Lung microvascular endothelial cell (primary cell): ENCODE data around the gene METTL21A. TPM values are rescaled to one million over a fixed set of nuclear protein-coding genes. Genes with fewer than 3 reads are reported as not detected.
"Not testable (repeated sequence)": the region's sequence is repeated elsewhere in the genome, so short reads cannot be mapped to it uniquely, and the experiment has no call there.

ENCODE experiments used
- DNase-seq, 2 donors: peaks; one replicate each; pipeline versions ENCODE4 v3.0.0 to v3.0.0-alpha.2; 2010; ENCODE audit warnings: low read depth in 2 of 2
- total RNA-seq: library from RNA; depleted of rRNA; stranded (reverse); fragments of >200 nt; gene quantifications from 2 replicates; pipeline ENCODE4 v1.2.1, GENCODE V29; 2014

Gene METTL21A
- 8.3 and 19.4 TPM in 2 replicates for total RNA-seq

DNA sequence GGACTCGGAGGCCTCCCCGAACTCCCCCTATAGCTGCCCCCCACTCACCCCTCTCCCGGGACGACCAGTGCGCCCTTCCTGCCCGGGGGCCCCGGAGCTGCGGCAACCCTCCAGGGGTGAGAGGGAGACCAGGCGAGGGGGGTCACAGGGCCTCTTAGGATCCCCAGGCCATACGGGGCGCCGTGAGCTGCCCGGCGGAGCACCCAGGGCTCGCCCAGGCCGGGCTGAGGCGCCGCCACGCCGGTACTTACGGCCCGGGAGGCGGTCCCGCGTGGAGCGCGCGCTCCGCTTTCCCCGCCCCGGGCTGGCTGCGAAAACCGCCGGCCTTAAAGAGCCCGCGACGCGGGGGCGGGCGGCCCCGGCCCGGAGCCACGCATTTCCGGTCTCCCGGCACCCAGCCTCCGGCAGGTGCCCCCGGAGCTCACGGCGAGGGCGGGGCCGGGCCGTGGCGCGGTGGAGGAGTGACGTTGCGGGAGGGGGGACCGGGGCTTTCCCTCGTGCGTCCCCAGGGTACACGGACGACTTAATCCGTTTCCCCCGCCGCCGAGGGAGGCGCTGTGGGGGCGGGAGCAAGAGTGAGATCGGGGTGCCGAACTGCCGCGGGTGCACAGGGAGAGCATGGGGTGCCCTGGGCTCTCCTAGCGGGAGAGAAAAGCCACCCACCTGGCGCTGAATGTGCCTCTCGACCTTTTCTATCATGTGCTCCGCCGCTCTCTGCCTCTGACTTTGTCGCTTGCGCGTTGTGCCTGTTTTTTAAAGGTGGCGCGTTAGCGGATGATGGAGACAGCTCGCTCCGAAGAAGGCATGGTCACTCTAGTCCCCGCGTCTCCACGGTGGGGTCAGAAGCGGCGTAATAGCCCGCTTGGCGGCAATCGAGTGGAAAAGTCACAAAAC, at the start of gene METTL21A:
METTL21A (minus strand) TSS at position 381 of the 894 bp plus-strand sequence. CDS start 1,019 bp downstream, outside the sequence.
- DNase-seq: peak; percentile 87 to 90

DNA sequence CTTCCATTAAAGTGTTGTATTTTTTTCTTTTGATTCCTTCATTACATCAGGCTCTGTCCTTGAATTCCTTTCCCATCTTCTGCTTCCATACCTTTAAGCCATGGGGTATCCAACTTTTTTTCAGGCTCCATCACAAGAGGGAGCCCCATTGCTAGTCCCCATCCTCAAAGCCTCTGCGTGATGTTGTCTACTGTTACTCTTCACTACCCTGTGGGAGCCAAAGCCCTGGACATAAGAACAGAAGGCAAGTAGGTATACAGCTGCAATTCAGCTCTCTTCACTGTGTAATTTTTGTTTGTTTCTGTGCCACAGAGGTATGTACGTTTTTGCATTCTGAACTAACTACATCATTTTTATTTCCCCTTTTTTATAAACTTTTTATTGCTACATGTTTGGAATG, 49.6 kb upstream of the METTL21A start:
- no peak for DNase-seq

DNA sequence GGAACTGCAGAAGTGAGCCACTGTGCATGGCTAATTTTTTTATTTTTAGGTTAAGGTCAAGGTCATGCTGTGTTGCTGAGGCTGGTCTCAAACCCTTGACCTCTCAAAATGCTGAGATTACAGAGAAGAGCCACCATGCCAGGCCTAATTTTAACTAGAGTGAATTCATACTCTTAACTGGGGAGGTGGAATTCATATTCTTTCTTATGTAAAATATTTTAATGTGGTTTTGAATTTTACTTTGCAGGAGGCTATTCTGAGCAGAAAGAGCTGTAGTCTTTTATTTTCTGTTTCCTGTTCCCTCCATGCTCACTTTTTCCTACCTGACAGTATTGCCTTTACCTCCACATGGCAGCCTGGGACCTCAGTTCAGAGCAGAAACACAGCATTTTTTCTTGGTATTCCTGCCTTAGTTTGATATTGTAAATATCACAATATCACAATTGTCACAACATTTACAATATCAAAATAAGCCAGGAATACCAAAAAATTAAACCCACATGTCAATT, 49.1 kb upstream of the METTL21A start:
- DNase-seq: no peak

DNA sequence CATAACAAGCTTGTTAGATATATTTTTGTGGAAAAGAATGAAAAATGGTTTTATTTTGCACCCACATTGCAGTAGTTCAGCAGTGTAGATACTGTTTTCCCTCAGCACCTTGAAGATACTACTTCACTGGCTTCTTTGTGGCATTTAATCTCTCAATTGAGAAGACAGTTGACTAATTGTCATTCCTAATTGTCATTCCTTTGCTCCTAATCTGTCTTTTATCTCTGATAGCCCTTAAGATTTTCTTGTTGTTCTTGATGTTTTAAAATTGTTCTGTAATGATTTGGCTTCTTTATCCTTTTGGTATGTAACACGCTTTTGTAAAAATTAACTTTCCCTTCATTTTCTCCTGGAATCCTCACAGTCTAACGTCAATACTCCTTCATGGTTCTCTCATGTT, 48.2 kb upstream of the METTL21A start:
- DNase-seq: no peak

DNA sequence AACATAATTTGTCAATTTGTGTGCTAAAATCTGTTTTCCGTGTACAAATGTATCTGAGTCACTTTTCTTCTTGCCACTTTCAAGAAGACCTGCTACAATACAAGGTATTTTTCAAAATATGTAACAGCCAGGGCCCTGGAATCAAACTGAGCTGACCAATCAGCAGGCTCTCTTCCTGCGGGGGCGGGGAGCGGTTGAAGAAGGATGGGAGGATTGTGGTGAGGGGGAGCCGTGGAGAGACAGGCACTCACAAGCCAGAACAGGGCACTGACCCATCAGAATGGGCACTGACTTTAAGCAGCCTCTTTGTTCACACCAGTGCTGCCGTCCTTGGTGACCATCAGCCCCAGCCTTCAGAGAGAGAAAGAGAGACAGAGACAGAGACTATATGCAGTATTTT, 45.7 kb upstream of the METTL21A start:
- no peak for DNase-seq

DNA sequence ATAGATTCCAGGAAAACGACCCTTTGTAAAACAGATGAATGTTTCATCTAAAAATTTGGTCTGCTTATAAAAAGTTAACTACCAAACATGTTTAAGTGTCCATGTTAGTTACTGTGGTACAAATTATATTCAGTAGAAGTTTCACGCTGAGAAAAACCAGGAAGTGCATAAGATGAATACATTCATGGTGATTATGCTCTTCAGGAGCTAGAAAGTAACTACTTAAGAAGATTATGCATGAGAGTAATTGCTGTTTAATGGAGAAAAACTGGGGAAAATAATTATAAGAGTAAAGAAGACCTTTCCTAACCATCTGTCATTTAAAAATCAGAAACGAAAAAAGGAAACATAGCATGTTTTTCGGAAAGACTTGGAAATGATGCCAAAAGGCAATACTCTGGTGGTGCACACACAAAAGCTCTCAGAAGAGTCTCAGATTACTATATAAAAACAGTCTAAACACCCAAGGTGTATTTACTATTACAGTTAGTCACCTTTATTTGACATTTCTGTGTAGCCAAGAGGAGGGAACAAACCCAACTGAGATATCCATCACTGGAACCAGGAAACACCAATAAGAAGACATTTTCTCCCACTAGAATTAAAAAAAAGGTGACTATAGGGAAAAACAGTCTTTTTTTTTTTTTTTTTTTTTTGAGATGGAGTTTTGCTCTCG, 38.8 kb upstream of the METTL21A start:
- no peak for DNase-seq

DNA sequence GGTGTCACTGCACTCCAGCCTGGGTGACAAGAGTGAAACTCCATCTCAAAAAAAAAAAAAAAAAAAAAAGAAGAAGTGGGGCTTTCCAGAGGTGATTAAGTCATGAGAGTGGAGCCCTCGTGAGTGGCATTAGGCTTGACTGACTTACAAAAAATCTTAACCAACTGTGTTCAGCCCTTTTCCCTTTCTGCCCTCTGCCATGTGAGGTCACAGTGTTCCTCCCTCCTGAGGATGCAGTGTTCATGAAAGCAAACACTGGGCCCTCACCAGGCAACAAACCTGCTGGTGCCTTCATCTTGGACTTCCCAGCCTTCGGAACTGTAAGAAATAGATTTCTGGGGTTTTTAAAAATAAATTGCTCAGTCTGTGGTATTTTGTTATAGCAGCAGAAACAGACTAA, 37.0 kb upstream of the METTL21A start:
- no peak for DNase-seq

DNA sequence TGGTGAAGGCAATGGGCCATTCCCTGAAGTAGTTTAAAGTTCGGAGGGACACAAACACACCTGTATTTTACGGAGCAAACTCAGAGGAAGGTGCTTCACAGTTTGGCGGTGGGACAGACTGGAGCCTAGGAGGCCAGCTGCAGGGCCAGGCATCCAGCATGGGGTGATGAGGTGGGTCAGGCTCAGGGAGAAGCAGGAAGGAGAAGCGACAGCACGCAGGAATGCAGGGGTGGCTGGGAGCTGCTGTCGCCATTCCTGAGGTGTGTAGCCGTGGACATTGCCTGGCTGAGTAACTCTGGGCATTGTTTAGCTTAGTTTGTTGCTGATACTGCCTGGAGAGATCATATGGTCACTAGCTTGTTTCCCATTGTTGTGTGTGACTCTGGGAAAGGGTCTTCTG, 35.8 kb upstream of the METTL21A start:
- no peak for DNase-seq

DNA sequence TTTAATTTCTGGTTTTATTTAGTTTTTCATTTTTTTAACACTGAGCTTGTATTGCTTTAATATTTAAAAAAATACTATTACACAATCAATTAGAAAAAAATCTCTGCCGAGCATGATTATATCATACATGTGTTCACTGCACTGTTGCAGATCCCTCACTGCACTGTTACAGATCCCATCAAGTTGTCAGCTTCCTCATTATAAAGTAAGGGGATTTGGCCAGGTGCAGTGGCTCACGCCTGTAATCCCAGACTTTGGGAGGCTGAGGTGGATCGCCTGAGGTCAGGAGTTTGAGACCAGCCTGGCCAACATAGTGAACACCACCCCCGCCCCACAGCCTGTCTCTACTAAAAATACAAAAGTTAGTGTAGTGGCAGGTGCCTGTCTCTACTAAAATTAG, 33.0 kb upstream of the METTL21A start:
- DNase-seq: no peak

DNA sequence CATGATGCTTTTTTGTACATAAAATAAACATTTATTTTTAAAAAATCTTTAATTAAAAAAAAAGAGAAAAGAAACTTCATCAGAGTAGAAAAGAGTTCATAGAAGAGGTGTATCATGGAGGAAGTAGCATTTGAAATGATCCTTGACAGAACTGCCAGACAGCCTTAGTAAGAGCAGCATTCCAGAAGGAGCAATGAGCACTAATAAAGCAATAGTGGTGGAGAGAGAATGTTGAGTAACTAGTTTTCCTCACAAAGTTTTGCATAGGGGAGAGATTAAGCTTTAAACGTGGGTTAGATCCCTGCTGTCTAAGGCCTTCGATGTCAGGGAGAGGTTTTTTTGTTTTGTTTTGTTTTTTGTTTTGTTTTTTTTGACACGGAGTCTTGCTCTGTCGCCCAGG, 29.8 kb upstream of the METTL21A start:
- DNase-seq: no peak

DNA sequence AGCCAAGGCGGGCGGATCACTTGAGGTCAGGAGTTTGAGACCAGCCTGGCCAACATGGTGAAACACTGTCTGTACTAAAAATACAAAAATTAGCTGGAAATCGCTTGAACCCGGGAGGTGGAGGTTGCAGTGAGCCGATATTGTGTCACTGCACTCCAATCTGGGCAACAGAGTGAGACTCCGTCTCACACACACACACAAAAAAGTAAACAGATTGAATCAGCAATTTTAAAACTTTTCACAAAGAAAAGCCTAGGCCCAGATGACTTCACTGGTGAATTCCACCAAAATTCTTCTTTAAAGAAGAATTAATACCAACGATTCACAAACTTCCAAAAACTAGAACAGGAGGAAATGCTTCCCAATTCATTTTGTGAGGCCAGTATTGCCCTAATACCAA, 21.4 kb upstream of the METTL21A start:
- not testable (repeated sequence) for DNase-seq

DNA sequence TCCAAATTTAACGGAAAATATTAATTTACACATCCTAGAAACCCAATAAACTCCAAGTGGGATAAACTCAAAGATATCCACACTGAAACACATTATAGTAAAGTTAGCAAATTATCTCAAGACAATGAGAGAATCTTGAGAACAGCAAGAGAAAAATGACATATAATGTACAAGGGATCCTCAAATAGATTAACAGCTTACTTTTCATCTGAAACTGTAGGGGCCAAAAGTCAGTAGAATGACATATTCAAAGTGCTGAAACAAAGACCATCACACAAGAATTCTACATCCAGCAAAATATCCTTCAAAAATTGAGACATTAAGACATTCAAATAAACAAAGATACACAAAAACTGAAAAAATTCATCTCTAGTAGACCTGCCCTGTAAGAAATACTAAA, 18.7 kb upstream of the METTL21A start:
- no peak for DNase-seq

DNA sequence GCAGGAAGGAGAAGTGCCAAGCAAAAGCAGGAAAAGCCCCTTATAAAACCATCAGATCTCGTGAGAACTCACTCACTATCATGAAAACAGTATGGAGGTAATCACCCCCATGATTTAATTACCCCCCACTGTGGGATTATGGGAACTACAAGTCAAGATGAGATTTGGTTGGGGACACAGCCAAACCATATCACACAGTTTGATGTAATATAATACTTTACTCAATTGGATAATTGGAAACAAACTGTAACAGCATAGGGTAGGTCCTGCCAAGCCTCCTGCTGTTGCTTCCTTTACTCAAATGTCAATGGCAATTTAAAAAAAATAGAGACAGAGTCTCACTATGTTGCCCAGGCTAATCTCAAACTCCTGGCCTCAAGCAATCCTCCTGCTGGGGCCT, 15.5 kb upstream of the METTL21A start:
- DNase-seq: no peak

DNA sequence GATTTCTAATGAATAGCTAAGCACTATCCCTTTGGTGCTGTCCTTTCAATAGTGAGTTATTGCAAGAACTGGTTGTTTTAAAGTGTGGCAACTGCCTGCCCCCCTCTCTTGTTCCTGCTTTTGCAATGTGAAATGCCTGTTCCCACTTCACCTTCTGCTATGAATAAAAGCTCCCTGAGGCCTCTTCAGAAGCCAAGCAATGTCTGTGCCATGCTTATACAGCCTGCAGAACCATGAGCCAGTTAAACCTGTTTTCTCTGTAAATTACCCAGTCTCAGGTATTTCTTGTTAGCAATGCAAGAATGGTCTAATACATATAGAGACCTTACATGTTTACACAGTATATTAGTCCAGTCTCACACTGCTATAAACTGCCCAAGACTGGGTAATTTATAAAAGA, 15.0 kb upstream of the METTL21A start:
- DNase-seq: no peak

DNA sequence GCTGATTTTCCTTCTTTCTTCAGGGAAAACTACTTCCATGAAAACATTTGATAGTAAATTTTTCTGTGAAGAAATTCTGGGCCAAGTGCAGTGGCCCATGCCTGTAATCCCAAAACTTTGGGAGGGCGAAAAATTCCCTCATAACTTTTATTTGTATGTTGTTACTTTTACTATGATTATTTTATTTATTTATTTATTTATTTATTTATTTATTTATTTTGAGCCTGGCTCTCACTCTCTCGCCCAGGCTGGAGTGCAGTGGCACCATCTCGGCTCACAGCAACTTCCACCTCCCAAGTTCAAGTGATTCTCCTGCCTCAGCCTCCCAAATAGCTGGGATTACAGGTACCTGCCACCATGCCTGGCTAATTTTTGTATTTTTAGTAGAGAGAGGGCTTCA, 14.1 kb upstream of the METTL21A start:
- not testable (repeated sequence) for DNase-seq

DNA sequence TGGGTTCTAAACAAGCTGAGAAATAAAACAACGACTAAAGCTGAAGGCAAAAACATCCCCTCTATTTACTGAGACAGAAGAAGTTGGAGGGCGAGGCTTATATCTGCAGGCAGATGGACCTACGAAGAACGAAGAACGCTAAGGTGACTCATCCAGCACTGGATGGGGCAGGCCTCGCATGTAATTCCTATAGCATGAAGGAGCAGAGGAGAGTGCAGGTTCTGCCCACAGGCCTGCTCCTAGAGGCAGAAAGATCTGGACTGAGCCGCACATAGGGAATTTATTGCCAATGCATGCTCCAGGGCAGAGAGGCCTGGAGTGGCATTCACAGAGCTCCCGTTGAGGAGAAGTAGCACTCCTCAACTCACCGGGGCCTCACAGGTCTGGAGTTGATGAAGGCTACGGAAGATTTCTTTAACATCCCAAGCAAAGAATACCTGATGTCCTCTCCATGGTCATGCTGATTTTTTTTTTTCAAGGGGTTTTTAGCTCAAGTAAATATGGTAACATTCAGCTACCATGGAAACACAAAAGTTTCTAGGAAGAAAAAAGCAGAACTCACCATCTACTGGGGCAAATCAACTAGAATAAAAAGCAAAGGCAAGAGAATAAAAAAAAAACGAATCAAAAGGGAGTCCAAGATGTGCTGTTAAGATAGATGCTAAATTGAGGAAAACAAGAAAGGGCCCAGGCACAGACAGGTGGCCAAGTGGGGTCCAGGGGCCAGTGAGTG, 10.4 kb upstream of the METTL21A start:
- no peak for DNase-seq

DNA sequence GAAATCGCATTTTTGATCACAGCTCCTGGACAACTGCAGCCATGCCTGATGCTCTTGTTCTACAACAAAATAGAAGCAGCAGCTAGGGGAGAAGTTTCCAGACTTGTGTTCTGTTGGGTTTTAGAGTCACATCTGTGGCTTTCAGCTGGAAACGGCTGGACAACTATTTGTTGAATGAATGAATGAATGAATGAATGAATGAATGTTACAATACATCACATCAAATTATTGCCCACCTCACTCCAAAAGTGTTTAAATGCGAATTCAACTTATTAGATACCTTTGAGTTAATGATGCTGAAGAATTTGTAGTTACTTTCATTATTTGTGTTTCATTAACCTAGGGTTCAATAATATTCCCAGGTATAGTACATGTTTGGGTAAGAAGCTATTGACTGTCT, 8.5 kb upstream of the METTL21A start:
- DNase-seq: no peak

DNA sequence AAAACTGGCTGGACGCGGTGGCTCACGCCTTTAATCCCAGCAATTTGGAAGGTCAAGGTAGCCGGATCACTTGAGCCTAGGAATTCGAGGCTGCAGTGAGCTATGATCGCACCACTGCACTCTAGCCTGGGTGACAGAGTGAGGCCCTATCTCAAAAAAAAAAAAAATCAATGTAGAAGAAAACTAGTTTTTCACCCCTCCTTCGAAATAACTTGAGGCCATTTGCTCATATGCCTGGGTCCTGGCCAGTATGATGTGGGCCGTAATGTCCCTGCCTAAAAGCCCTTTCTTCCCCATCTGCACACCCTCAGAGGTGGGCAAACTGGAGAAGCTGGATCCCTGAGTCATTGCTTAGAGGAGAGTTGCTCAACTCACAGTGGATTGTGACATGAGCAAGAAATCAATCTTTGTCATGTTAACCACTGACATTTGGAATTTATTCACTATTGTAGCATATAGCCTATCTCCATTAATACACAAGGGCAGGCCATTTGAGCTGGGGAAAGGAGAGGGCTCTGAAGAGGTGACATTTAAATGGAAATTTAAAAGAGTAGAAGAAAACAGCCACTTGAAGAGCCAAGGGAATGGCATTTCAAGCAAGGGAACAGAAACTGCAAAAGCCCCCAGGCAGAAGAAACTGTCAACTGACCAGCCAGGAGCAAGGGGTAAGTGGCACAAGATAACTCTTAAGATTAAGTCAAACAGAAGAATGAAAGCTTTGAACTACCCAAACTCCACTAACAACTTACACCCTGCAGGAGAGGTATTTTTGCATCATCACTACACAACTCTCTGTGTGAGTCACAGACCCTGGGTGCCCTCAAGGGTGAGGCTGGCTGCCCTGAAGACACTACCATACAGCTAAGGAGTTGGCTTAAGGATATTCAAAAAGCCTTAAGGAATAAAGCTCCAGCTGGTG, 7.6 kb upstream of the METTL21A start:
- peak in 1 of 2 donors; percentile 3 for DNase-seq

DNA sequence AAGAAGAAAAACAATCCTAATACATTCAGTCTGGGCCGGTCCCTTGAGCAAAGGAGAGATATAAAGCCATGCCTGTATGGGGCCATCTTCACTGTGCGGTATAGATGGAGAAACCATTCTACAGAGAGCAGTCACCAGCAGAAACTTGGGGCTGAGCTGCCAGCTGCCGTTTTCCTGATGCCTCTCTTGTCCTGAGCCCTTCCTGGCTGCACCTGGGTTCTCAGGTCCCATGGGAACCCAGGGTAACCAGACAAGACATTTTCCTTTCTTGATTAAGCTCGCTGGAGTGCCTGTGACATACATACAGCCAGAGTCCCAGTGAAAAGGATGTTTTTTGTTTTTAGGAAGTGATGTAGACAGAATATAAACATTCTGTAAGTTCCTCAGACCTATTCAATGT, 5.3 kb upstream of the METTL21A start:
- DNase-seq: no peak

DNA sequence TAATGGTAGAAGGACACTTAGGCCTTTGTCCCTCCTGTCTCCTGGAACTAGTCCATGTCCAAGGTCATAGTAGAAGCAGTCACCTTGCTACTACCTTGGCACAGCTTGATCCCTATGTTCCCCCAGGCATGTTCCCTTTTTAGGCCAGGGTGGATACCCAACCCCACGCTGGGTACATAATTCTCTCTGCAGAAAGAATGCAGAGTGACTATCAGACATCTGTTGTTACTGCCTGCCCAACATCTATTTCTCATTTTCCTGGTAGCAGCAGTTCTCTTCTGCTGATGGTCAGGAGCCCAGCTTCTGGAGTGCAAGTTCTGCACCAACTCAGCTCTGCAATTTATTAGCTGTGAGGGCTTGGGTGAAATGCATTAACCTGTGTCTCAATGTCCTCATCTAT, 4.4 kb upstream of the METTL21A start:
- no peak for DNase-seq
